ENCODE results near the gene DCUN1D2.

The DCUN1D2 gene

GRCh38 chr13:113460599-113460998 is 29.9 kb downstream of the DCUN1D2 start:
- H3K4me3 ChIP-seq (ENCODE audit: low read length), result no peak overlapping the region
- no peak overlapping the region for H3K9ac ChIP-seq (ENCODE audit: low read length)
- no peaks in the 10 kb centered on the region for H3K9me3 ChIP-seq (ENCODE audit: control insufficient read depth, low read length)
- H3K27me3 ChIP-seq (replicated peaks; ENCODE audit: control insufficient read depth, insufficient read depth, low read length), result no peaks in the 10 kb centered on the region
- DNase-seq (ENCODE audit: low read depth), result no peak
- H3K4me1 ChIP-seq (ENCODE audit: control insufficient read depth, insufficient read depth, low read length), result no peaks in the 10 kb centered on the region
- H3K36me3 ChIP-seq (ENCODE audit: control insufficient read depth, insufficient read depth, low read length, severe bottlenecking), result peaks cover 49% of the 10 kb centered on the region

GRCh38 chr13:113460064-113460555 is 30.4 kb downstream of the DCUN1D2 start:
- H3K4me3 ChIP-seq (ENCODE audit: low read length), result no peak overlapping the region
- DNase-seq (ENCODE audit: low read depth), result no peak
- no peaks in the 10 kb centered on the region for H3K9me3 ChIP-seq (ENCODE audit: control insufficient read depth, low read length)
- H3K4me1 ChIP-seq (ENCODE audit: control insufficient read depth, insufficient read depth, low read length), result no peaks in the 10 kb centered on the region
- no peaks in the 10 kb centered on the region for H3K27me3 ChIP-seq (replicated peaks; ENCODE audit: control insufficient read depth, insufficient read depth, low read length)
- peaks cover 53% of the 10 kb centered on the region for H3K36me3 ChIP-seq (ENCODE audit: control insufficient read depth, insufficient read depth, low read length, severe bottlenecking)
- no peak overlapping the region for H3K9ac ChIP-seq (ENCODE audit: low read length)

GRCh38 chr13:113458253-113459065 is 32.1 kb downstream of the DCUN1D2 start:
- H3K4me3 ChIP-seq (ENCODE audit: low read length), result no peak overlapping the region
- no peak overlapping the region for H3K9ac ChIP-seq (ENCODE audit: low read length)
- H3K9me3 ChIP-seq (ENCODE audit: control insufficient read depth, low read length), result no peaks in the 10 kb centered on the region
- no peaks in the 10 kb centered on the region for H3K27me3 ChIP-seq (replicated peaks; ENCODE audit: control insufficient read depth, insufficient read depth, low read length)
- peak; percentile 7 for DNase-seq (ENCODE audit: low read depth)
- H3K36me3 ChIP-seq (ENCODE audit: control insufficient read depth, insufficient read depth, low read length, severe bottlenecking), result peaks cover 55% of the 10 kb centered on the region
- no peaks in the 10 kb centered on the region for H3K4me1 ChIP-seq (ENCODE audit: control insufficient read depth, insufficient read depth, low read length)

- DNase-seq (ENCODE audit: low read depth), result no peak
- Histone ChIP-seq H3K27me3 (replicated peaks; ENCODE audit: control insufficient read depth, insufficient read depth, low read length) (no peaks in the 10 kb centered on the region), H3K4me1 (ENCODE audit: control insufficient read depth, insufficient read depth, low read length) (no peaks in the 10 kb centered on the region), H3K36me3 (ENCODE audit: control insufficient read depth, insufficient read depth, low read length, severe bottlenecking) (peaks cover 59% of the 10 kb centered on the region), H3K9ac (ENCODE audit: low read length) (no peak overlapping the region), H3K4me3 (ENCODE audit: low read length) (no peak overlapping the region), H3K9me3 (ENCODE audit: control insufficient read depth, low read length) (no peaks in the 10 kb centered on the region)
Measured at GRCh38 chr13:113457510-113457909, 33.0 kb downstream of the DCUN1D2 start.

- Histone ChIP-seq H3K36me3 (ENCODE audit: control insufficient read depth, insufficient read depth, low read length, severe bottlenecking) (peaks cover 54% of the 10 kb centered on the region), H3K4me3 (ENCODE audit: low read length) (no peak overlapping the region), H3K27me3 (replicated peaks; ENCODE audit: control insufficient read depth, insufficient read depth, low read length) (no peaks in the 10 kb centered on the region)
Measured at GRCh38 chr13:113456116-113456702, 34.3 kb downstream of the DCUN1D2 start.

GRCh38 chr13:113455384-113455783 is 35.1 kb downstream of the DCUN1D2 start:
- no peaks in the 10 kb centered on the region for H3K4me1 ChIP-seq (ENCODE audit: control insufficient read depth, insufficient read depth, low read length)
- H3K9me3 ChIP-seq (ENCODE audit: control insufficient read depth, low read length), result no peaks in the 10 kb centered on the region
- H3K9ac ChIP-seq (ENCODE audit: low read length), result no peak overlapping the region
- no peaks in the 10 kb centered on the region for H3K27me3 ChIP-seq (replicated peaks; ENCODE audit: control insufficient read depth, insufficient read depth, low read length)
- DNase-seq (ENCODE audit: low read depth), result no peak
- no peak overlapping the region for H3K4me3 ChIP-seq (ENCODE audit: low read length)
- H3K36me3 ChIP-seq (ENCODE audit: control insufficient read depth, insufficient read depth, low read length, severe bottlenecking), result peaks cover 49% of the 10 kb centered on the region

More at GRCh38 chr13:113456116-113456702, 34.3 kb downstream of the DCUN1D2 start:
- no peak for DNase-seq (ENCODE audit: low read depth)
- no peak overlapping the region for H3K9ac ChIP-seq (ENCODE audit: low read length)
- H3K9me3 ChIP-seq (ENCODE audit: control insufficient read depth, low read length), result no peaks in the 10 kb centered on the region
- no peaks in the 10 kb centered on the region for H3K4me1 ChIP-seq (ENCODE audit: control insufficient read depth, insufficient read depth, low read length)

- Histone ChIP-seq H3K4me3 (ENCODE audit: low read length) (no peak overlapping the region), H3K9ac (ENCODE audit: low read length) (no peak overlapping the region), H3K4me1 (ENCODE audit: control insufficient read depth, insufficient read depth, low read length) (peaks cover 2% of the 10 kb centered on the region), H3K36me3 (ENCODE audit: control insufficient read depth, insufficient read depth, low read length, severe bottlenecking) (peaks cover 44% of the 10 kb centered on the region), H3K27me3 (replicated peaks; ENCODE audit: control insufficient read depth, insufficient read depth, low read length) (no peaks in the 10 kb centered on the region), H3K9me3 (ENCODE audit: control insufficient read depth, low read length) (no peaks in the 10 kb centered on the region)
- no peak for DNase-seq (ENCODE audit: low read depth)
Measured at GRCh38 chr13:113454936-113455335, 35.6 kb downstream of the DCUN1D2 start.

GRCh38 chr13:113452942-113453901 is 37.3 kb downstream of the DCUN1D2 start, which contains the start of gene ADPRHL1:
Gene ADPRHL1 (minus strand): TSS chr13:113453488. CDS start chr13:113453437, 51 bp downstream.
- Histone ChIP-seq H3K27me3 (replicated peaks; ENCODE audit: control insufficient read depth, insufficient read depth, low read length) (no peaks in the 10 kb centered on the region), H3K9ac (ENCODE audit: low read length) (no peak within 1 kb of the TSS), H3K36me3 (ENCODE audit: control insufficient read depth, insufficient read depth, low read length, severe bottlenecking) (peaks cover 30% of the 10 kb centered on the region), H3K4me1 (ENCODE audit: control insufficient read depth, insufficient read depth, low read length) (peaks cover 12% of the 10 kb centered on the region), H3K9me3 (ENCODE audit: control insufficient read depth, low read length) (no peaks in the 10 kb centered on the region), H3K4me3 (ENCODE audit: low read length) (no peak within 1 kb of the TSS)
- DNase-seq (ENCODE audit: low read depth), result no peak

- Histone ChIP-seq H3K4me1 (ENCODE audit: control insufficient read depth, insufficient read depth, low read length) (peaks cover 12% of the 10 kb centered on the region), H3K9ac (ENCODE audit: low read length) (no peak overlapping the region), H3K4me3 (ENCODE audit: low read length) (no peak overlapping the region), H3K36me3 (ENCODE audit: control insufficient read depth, insufficient read depth, low read length, severe bottlenecking) (peaks cover 26% of the 10 kb centered on the region), H3K9me3 (ENCODE audit: control insufficient read depth, low read length) (no peaks in the 10 kb centered on the region), H3K27me3 (replicated peaks; ENCODE audit: control insufficient read depth, insufficient read depth, low read length) (no peaks in the 10 kb centered on the region)
- DNase-seq (ENCODE audit: low read depth), result no peak
Measured at GRCh38 chr13:113452466-113452865, 38.0 kb downstream of the DCUN1D2 start.

GRCh38 chr13:113451951-113452421 is 38.5 kb downstream of the DCUN1D2 start:
- H3K4me3 ChIP-seq (ENCODE audit: low read length), result no peak overlapping the region
- no peaks in the 10 kb centered on the region for H3K27me3 ChIP-seq (replicated peaks; ENCODE audit: control insufficient read depth, insufficient read depth, low read length)
- H3K9ac ChIP-seq (ENCODE audit: low read length), result no peak overlapping the region
- no peak for DNase-seq (ENCODE audit: low read depth)
- H3K36me3 ChIP-seq (ENCODE audit: control insufficient read depth, insufficient read depth, low read length, severe bottlenecking), result peaks cover 21% of the 10 kb centered on the region
- peaks cover 12% of the 10 kb centered on the region for H3K4me1 ChIP-seq (ENCODE audit: control insufficient read depth, insufficient read depth, low read length)
- no peaks in the 10 kb centered on the region for H3K9me3 ChIP-seq (ENCODE audit: control insufficient read depth, low read length)

Measured in adipocyte (in vitro differentiated cells).